C4-2B (cell line): ENCODE data around the gene ZMPSTE24.

Experiments
- CTCF ChIP-seq: fragments of 450-650 bp; conservative IDR thresholded peaks from 2 replicates; pipeline ENCODE4 v1.5.1; 2017; ENCODE audit warnings: mild to moderate bottlenecking
- ZFX ChIP-seq: fragments of 450-650 bp; IDR thresholded peaks from 2 replicates; pipeline ENCODE4 v1.6.1; 2017

DNA sequence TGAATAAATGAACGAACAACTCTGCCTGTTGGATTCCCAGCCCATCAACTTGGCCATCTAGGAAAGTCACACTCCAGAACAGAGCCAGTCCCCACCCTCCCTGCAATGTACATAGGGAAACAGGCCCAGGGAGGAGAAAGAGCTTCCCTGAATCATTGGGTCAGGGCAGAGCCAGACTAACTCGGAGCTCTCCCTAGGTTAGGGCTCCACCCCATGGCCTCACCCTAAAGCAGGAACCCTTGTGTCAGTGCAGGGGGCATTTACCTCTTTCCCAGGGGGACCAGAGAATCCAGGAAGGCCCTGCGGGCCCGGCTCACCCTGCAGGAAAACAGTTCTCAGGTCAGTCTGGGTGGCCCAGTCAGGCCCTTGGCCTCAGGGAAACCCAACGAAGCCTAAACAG lies 47.4 kb downstream of the ZMPSTE24 start:
- TF ChIP-seq CTCF, result no peak; the same call in 1 of the 2 replicates
- TF ChIP-seq ZFX, result no peak; the same call in 1 of the 2 replicates
